ENCODE data around the gene SPNS1.

GRCh38 chr16:28964496-28964895, 10.1 kb upstream of the SPNS1 start:
- TF ChIP-seq GATA2 (IDR thresholded peaks at IDR 0.05; ENCODE audit: low read depth, low read length) (no peak), GATA3 (IDR thresholded peaks at IDR 0.05; ENCODE audit: low read depth, low read length) (no peak)
